SK-N-SH treated with all-trans-retinoic acid at 6 μM for 48 hours (cell line): ENCODE measurements around the gene THSD4.

ENCODE experiments used
- ATAC-seq: fragments of 200-7000 bp; cut with Tn5 transposase; 3 replicates; pipeline ENCODE4 v1.9.1; 2020; ENCODE audit warnings: mild to moderate bottlenecking, moderate library complexity
- ARNTL ChIP-seq: fragments of 450-650 bp; formaldehyde crosslinking; IDR thresholded peaks from 2 replicates; pipeline ENCODE4 v1.5.0; 2020; ENCODE audit warnings: low read depth, mild to moderate bottlenecking, moderate library complexity, borderline replicate concordance
- BACH2 ChIP-seq: fragments of 250-450 bp; sonication (Bioruptor Pico); IDR thresholded peaks from 2 replicates; pipeline ENCODE4 v1.9.0; 2021; ENCODE audit warnings: mild to moderate bottlenecking, borderline replicate concordance
- ESRRG ChIP-seq: fragments of 250-450 bp; sonication (Bioruptor Pico); IDR thresholded peaks from 2 replicates; pipeline ENCODE4 v1.6.1; 2021; ENCODE audit warnings: mild to moderate bottlenecking
- GLIS3 ChIP-seq: fragments of 250-450 bp; sonication (Bioruptor Pico); IDR thresholded peaks from 2 replicates; pipeline ENCODE4 v1.5.0; 2020; ENCODE audit warnings: mild to moderate bottlenecking, moderate library complexity
- ISL1 ChIP-seq: fragments of 250-450 bp; sonication (Bioruptor Pico); IDR thresholded peaks from 2 replicates; pipeline ENCODE4 v2.1.2; 2022; ENCODE audit warnings: mild to moderate bottlenecking, moderate library complexity
- OSR1 ChIP-seq: fragments of 250-450 bp; sonication (Bioruptor Pico); IDR thresholded peaks from 2 replicates; pipeline ENCODE4 v1.8.0; 2022; ENCODE audit warnings: moderate library complexity, mild to moderate bottlenecking, inconsistent platforms
- PATZ1 ChIP-seq: fragments of 250-450 bp; sonication (Bioruptor Pico); IDR thresholded peaks from 2 replicates; pipeline ENCODE4 v1.8.0; 2020; ENCODE audit warnings: mild to moderate bottlenecking, moderate library complexity, borderline replicate concordance
- PPARA ChIP-seq: fragments of 250-450 bp; sonication (Bioruptor Pico); IDR thresholded peaks from 2 replicates; pipeline ENCODE4 v1.5.0; 2020; ENCODE audit warnings: mild to moderate bottlenecking, borderline replicate concordance
- RARB ChIP-seq: fragments of 250-450 bp; sonication (Bioruptor Pico); IDR thresholded peaks from 2 replicates; pipeline ENCODE4 v1.8.0; 2021; ENCODE audit warnings: mild to moderate bottlenecking, moderate library complexity
- SNAI2 ChIP-seq: fragments of 250-450 bp; sonication (Bioruptor Pico); IDR thresholded peaks from 2 replicates; pipeline ENCODE4 v1.5.0; 2020; ENCODE audit warnings: mild to moderate bottlenecking, moderate library complexity
- TOX ChIP-seq: fragments of 250-450 bp; sonication (Bioruptor Pico); IDR thresholded peaks from 2 replicates; pipeline ENCODE4 v1.8.0; 2021; ENCODE audit warnings: mild to moderate bottlenecking, moderate library complexity, borderline replicate concordance
- TSHZ2 ChIP-seq: fragments of 250-450 bp; sonication (Bioruptor Pico); IDR thresholded peaks from 2 replicates; pipeline ENCODE4 v1.5.0; 2020; ENCODE audit warnings: mild to moderate bottlenecking, moderate library complexity
- ZC3H10 ChIP-seq: fragments of 250-450 bp; sonication (Bioruptor Pico); IDR thresholded peaks from 2 replicates; pipeline ENCODE4 v1.5.1; 2021; ENCODE audit warnings: mild to moderate bottlenecking, moderate library complexity
- ZFP30 ChIP-seq: fragments of 450-650 bp; formaldehyde crosslinking; IDR thresholded peaks from 2 replicates; pipeline ENCODE4 v1.5.0; 2022; ENCODE audit warnings: mild to moderate bottlenecking, moderate library complexity
- ZNF70 ChIP-seq: fragments of 450-650 bp; formaldehyde crosslinking; IDR thresholded peaks from 2 replicates; pipeline ENCODE4 v1.5.0; 2020; ENCODE audit warnings: mild to moderate bottlenecking, moderate library complexity
- TF ChIP-seq, protein P1 (sequence below): fragments of 250-450 bp; sonication (Bioruptor Pico); IDR thresholded peaks from 2 replicates; pipeline ENCODE4 v1.8.0; 2021; ENCODE audit warnings: low read depth, mild to moderate bottlenecking, moderate library complexity, borderline replicate concordance
- TF ChIP-seq, protein P2 (sequence below): fragments of 250-450 bp; sonication (Bioruptor Pico); IDR thresholded peaks from 2 replicates; pipeline ENCODE4 v1.5.1; 2020; ENCODE audit warnings: low read depth, mild to moderate bottlenecking, moderate library complexity
- TF ChIP-seq, protein P3 (sequence below): fragments of 250-450 bp; sonication (Bioruptor Pico); IDR thresholded peaks from 2 replicates; pipeline ENCODE4 v1.5.1; 2021; ENCODE audit warnings: mild to moderate bottlenecking, moderate library complexity

The THSD4 gene

DNA sequence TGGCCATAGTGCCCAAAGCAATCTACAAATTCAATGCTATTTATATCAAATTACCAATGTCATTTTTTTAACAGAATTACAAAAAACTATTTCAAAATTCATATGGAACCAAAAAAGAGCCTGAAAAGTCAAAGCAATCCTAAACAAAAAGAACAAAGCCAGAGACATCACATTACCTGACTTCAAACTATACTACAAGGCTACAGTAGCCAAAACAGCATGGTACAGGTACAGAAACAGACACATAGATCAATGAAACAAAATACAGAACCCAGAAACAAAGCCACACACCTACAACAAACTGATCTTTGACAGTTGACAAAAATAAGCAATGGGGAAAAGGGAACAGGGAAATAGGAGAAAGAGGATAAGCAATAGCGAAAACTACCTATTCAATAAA is 26.6 kb upstream of the THSD4 start:
- no peak for ATAC-seq
- no peak for TF ChIP-seq ESRRG (CRISPR knock-in tag)
- no peak for TF ChIP-seq BACH2
- TF ChIP-seq GLIS3 (CRISPR knock-in tag) = no peak
- no peak for TF ChIP-seq PPARA (CRISPR knock-in tag)
- TF ChIP-seq, protein P1, sequence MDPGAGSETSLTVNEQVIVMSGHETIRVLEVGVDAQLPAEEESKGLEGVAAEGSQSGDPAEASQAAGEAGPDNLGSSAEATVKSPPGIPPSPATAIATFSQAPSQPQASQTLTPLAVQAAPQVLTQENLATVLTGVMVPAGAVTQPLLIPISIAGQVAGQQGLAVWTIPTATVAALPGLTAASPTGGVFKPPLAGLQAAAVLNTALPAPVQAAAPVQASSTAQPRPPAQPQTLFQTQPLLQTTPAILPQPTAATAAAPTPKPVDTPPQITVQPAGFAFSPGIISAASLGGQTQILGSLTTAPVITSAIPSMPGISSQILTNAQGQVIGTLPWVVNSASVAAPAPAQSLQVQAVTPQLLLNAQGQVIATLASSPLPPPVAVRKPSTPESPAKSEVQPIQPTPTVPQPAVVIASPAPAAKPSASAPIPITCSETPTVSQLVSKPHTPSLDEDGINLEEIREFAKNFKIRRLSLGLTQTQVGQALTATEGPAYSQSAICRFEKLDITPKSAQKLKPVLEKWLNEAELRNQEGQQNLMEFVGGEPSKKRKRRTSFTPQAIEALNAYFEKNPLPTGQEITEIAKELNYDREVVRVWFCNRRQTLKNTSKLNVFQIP = no peak
- TF ChIP-seq ISL1 (CRISPR knock-in tag) = no peak
- no peak for TF ChIP-seq ZC3H10 (CRISPR knock-in tag)
- TF ChIP-seq, protein P2, sequence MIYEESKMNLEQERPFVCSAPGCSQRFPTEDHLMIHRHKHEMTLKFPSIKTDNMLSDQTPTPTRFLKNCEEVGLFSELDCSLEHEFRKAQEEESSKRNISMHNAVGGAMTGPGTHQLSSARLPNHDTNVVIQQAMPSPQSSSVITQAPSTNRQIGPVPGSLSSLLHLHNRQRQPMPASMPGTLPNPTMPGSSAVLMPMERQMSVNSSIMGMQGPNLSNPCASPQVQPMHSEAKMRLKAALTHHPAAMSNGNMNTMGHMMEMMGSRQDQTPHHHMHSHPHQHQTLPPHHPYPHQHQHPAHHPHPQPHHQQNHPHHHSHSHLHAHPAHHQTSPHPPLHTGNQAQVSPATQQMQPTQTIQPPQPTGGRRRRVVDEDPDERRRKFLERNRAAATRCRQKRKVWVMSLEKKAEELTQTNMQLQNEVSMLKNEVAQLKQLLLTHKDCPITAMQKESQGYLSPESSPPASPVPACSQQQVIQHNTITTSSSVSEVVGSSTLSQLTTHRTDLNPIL (CRISPR knock-in tag) = no peak
- no peak for TF ChIP-seq TSHZ2 (CRISPR knock-in tag)

- TF ChIP-seq SNAI2 (CRISPR knock-in tag) (no peak), TOX (CRISPR knock-in tag) (no peak), ZC3H10 (CRISPR knock-in tag) (no peak), ISL1 (CRISPR knock-in tag) (no peak), TSHZ2 (CRISPR knock-in tag) (no peak), PPARA (CRISPR knock-in tag) (no peak), PATZ1 (CRISPR knock-in tag) (no peak), GLIS3 (CRISPR knock-in tag) (no peak), OSR1 (CRISPR knock-in tag) (no peak), ARNTL (no peak), ZFP30 (CRISPR knock-in tag) (no peak), BACH2 (no peak), ZNF70 (CRISPR knock-in tag) (no peak)
- TF ChIP-seq, protein P2 (CRISPR knock-in tag) = no peak
- ATAC-seq = no peak
Observed at GRCh38 chr15:71089801-71090200, 25.5 kb upstream of the THSD4 start.

DNA sequence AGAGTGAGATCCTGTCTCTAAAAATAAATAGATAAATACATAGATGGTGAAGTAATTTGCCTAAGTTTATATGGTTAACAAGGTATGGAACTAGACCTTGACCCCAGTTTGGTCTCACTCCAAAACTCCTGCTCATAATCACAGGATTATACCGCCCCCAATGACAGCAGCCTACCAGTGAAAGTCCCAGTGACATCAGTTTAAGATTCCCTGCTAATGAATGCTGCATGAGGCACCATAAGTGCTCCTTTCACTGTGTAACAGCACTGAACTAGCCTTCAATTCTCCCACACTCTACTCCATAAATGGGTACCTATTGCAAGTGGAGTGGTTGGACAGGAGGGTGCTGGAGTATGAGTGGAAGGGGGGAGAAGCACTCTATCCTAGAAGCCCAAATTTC is 23.7 kb upstream of the THSD4 start:
- ATAC-seq = no peak
- TF ChIP-seq, protein P3, sequence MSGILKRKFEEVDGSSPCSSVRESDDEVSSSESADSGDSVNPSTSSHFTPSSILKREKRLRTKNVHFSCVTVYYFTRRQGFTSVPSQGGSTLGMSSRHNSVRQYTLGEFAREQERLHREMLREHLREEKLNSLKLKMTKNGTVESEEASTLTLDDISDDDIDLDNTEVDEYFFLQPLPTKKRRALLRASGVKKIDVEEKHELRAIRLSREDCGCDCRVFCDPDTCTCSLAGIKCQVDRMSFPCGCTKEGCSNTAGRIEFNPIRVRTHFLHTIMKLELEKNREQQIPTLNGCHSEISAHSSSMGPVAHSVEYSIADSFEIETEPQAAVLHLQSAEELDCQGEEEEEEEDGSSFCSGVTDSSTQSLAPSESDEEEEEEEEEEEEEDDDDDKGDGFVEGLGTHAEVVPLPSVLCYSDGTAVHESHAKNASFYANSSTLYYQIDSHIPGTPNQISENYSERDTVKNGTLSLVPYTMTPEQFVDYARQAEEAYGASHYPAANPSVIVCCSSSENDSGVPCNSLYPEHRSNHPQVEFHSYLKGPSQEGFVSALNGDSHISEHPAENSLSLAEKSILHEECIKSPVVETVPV (CRISPR knock-in tag) = no peak
- TF ChIP-seq RARB (CRISPR knock-in tag) (no peak), ARNTL (no peak), PATZ1 (CRISPR knock-in tag) (no peak)
- TF ChIP-seq, protein P1 = no peak
